ENCODE measurements around the gene NMNAT3.

GRCh38 chr3:139715166-139715565 lies 37.4 kb upstream of the NMNAT3 start:
- no peak for TF ChIP-seq CTCF (IDR thresholded peaks at IDR 0.05)
- TF ChIP-seq POLR2A (IDR thresholded peaks at IDR 0.05): no peak

All from Peyer's patch (tissue), 4 donors.